AG04450 (cell line): ENCODE data around the gene LHX5. TPM values are rescaled to one million over a fixed set of nuclear protein-coding genes. Genes with fewer than 3 reads are reported as not detected.

ENCODE experiments used
- CTCF ChIA-PET: fragments of 300-600, 350-600 bp; formaldehyde crosslinking; extraction: SDS; loops from one replicate; lab custom pipeline; 2022; ENCODE audit warnings: antibody characterized with exemption, inconsistent platforms; lab: Charles Lee
- POLR2A ChIA-PET: fragments of 350-600 bp; formaldehyde crosslinking; extraction: SDS; loops from one replicate; lab custom pipeline; 2021; ENCODE audit warnings: antibody characterized with exemption, inconsistent platforms; lab: Yijun Ruan, JAX
- DNase-seq: peaks from one replicate; pipeline ENCODE4 v3.0.0-alpha.2; 2011; ENCODE audit warnings: low read depth, low spot score
- H3K27ac ChIP-seq: one replicate; pipeline ENCODE4 v1.5.1; 2012; ENCODE audit warnings: low read depth, low read length, control low read depth
- H3K27me3 ChIP-seq: one replicate; pipeline ENCODE4 v1.6.0; 2012; ENCODE audit warnings: low read length; ENCODE audit not compliant: control insufficient read depth, insufficient read depth
- H3K4me3 ChIP-seq: 2 replicates; pipeline ENCODE4 v1.5.1; 2011; ENCODE audit warnings: mild to moderate bottlenecking, low read depth, low read length, control low read depth
- H3K9me3 ChIP-seq: 2 replicates; pipeline ENCODE4 v1.5.1; 2012; ENCODE audit warnings: low read length; ENCODE audit not compliant: control insufficient read depth, insufficient read depth
- CTCF ChIP-seq: IDR thresholded peaks from 2 replicates; pipeline ENCODE4 v1.5.1; 2011; ENCODE audit warnings: low read depth, low read length, control low read depth, inconsistent platforms
- polyA plus RNA-seq: library from polyadenylated mRNA; depleted of rRNA; stranded (reverse); fragments of >200 nt; gene quantifications from 2 replicates; pipeline ENCODE4 v1.2.3, GENCODE V29; 2011; rRNA removed

Gene LHX5
- polyA plus RNA-seq, 1 experiment = not detected

GRCh38 chr12:113413488-113413939 lies 58.2 kb downstream of the LHX5 start:
- Histone ChIP-seq H3K27me3 (peaks cover 13% of the 10 kb centered on the region), H3K4me3 (no peak overlapping the region), H3K9me3 (no peaks in the 10 kb centered on the region), H3K27ac (no peak overlapping the region)
- DNase-seq = no peak
- POLR2A ChIA-PET = no interaction called here
- CTCF ChIA-PET = interaction anchor here (1.2 to 2.3 kb wide), 2 partner anchors 8 to 12 kb away, joined by 3 to 17 read pairs; partner anchors contain the start of gene SDSL
- TF ChIP-seq CTCF = no peak

Other genes with a start within 250 kb of the LHX5 start
- 12.1 and 17.2 TPM in 2 replicates for gene SLC8B1, start 136.8 kb downstream of the LHX5 start, polyA plus RNA-seq
- 16.0 and 32.7 TPM in 2 replicates for gene PLBD2, start 113.3 kb downstream of the LHX5 start, polyA plus RNA-seq
- not detected in 2 replicates for gene SDS, start 68.0 kb downstream of the LHX5 start, polyA plus RNA-seq
- 10.0 and 13.6 TPM in 2 replicates for gene SDSL, start 49.5 kb downstream of the LHX5 start, polyA plus RNA-seq